RPMI8226 (cell line): ENCODE measurements around the gene TGFBR1.
"Not testable (repeated sequence)": the region's sequence is repeated elsewhere in the genome, so short reads cannot be mapped to it uniquely, and the experiment has no call there.

Experiments
- DNase-seq: peaks from one replicate; pipeline ENCODE4 v3.0.0-alpha.2; 2015

Gene TGFBR1

GRCh38 chr9:99192786-99193465 is 88.0 kb downstream of the TGFBR1 start:
- DNase-seq, result peak; percentile 11

GRCh38 chr9:99193466-99193821 is 88.5 kb downstream of the TGFBR1 start:
- no peak for DNase-seq

- not testable (repeated sequence) for DNase-seq
Observed at GRCh38 chr9:99196484-99196883, 91.6 kb downstream of the TGFBR1 start.

GRCh38 chr9:99197124-99197630 is 92.3 kb downstream of the TGFBR1 start:
- no peak for DNase-seq

- DNase-seq, result no peak
Observed at GRCh38 chr9:99197987-99198386, 93.1 kb downstream of the TGFBR1 start.

GRCh38 chr9:99199938-99200539 is 95.1 kb downstream of the TGFBR1 start:
- DNase-seq, result no peak

GRCh38 chr9:99201603-99202002 is 96.7 kb downstream of the TGFBR1 start:
- DNase-seq, result no peak
